K562 (cell line): ENCODE results near the gene GNB2. TPM values are rescaled to one million over a fixed set of nuclear protein-coding genes. Genes with fewer than 3 reads are reported as not detected.

ENCODE experiments used
- ATAC-seq: fragments of 200-7000 bp; cut with Tn5 transposase; 3 replicates; pipeline ENCODE4 v1.9.1; 2020; ENCODE audit warnings: moderate library complexity
- BruUV-seq: library from RNA; stranded (reverse); fragments of 400-500 nt; replicated peaks from 2 replicates; lab custom pipeline; 2021; lab: Mats Ljungman, UMichigan
- CTCF ChIA-PET: fragments of 300-600 bp; formaldehyde crosslinking; extraction: SDS; loops from one replicate; lab custom pipeline; 2021; ENCODE audit warnings: low intra/inter-chr PET ratio; lab: Yijun Ruan, JAX
- POLR2A ChIA-PET: fragments of 300-600, 350-650 bp; sonication (Branson Sonifier 250); formaldehyde crosslinking; extraction: SDS; loops from one replicate; lab custom pipeline; 2021; ENCODE audit warnings: antibody characterized with exemption, inconsistent platforms; lab: Yijun Ruan, JAX
- DNase-seq, 4 experiments: peaks; one replicate each; pipeline versions ENCODE4 v3.0.0 to v3.0.0-alpha.2; 2011 to 2018; ENCODE audit warnings: low spot score in 3 of 4, mixed read lengths in 3 of 4; ENCODE audit errors: extremely low read depth in 1 of 4
- FAIRE-seq: peaks from 2 replicates; lab custom pipeline; 2011; peaks lifted over from hg19 to GRCh38; lab: Jason Lieb, UNC
- H2AFZ ChIP-seq: 2 replicates; pipeline ENCODE4 v1.6.0; 2011; ENCODE audit warnings: low read depth, low read length, control low read depth, inconsistent platforms
- H3K27ac ChIP-seq: fragments of 200-600 bp; 3 replicates; pipeline ENCODE4 v1.8.0; 2011; ENCODE audit warnings: low read depth, mild to moderate bottlenecking, control low read depth, inconsistent platforms, low read length, moderate library complexity, mixed read lengths; ENCODE audit errors: extremely low read depth
- H3K27me3 ChIP-seq, 2 experiments: fragments of 300-600 bp in 1 of 2; 2 replicates in 1 of 2; 3 replicates in 1 of 2; pipeline versions ENCODE4 v1.6.0 to v1.8.0; 2011; ENCODE audit warnings: inconsistent platforms in 2 of 2, low read length in 2 of 2, mild to moderate bottlenecking in 1 of 2, mixed read lengths in 1 of 2, moderate library complexity in 1 of 2; ENCODE audit not compliant: control insufficient read depth in 2 of 2, insufficient read depth in 2 of 2
- H3K36me3 ChIP-seq: fragments of 300-600 bp; 3 replicates; pipeline ENCODE4 v1.8.0; 2011; ENCODE audit warnings: mild to moderate bottlenecking, low read length, inconsistent platforms; ENCODE audit not compliant: control insufficient read depth, insufficient read depth
- H3K4me1 ChIP-seq, 2 experiments: fragments of 200-600 bp in 1 of 2; replicated peaks in 1 of 2; 2 replicates in 1 of 2; 3 replicates in 1 of 2; pipeline versions ENCODE4 v1.5.1 to v1.8.0; 2011; ENCODE audit warnings: inconsistent platforms in 2 of 2, low read length in 2 of 2, mild to moderate bottlenecking in 1 of 2, mixed read lengths in 1 of 2, moderate library complexity in 1 of 2; ENCODE audit not compliant: control insufficient read depth in 2 of 2, insufficient read depth in 2 of 2
- H3K4me2 ChIP-seq: 2 replicates; pipeline ENCODE4 v1.6.1; 2011; ENCODE audit warnings: low read length, control low read depth, inconsistent platforms, mixed read lengths; ENCODE audit not compliant: insufficient read depth
- H3K4me3 ChIP-seq: fragments of 200-600 bp; sonication (generic), shearing (Covaris generic); 2 replicates; pipeline ENCODE4 v1.5.1; 2016; ENCODE audit warnings: control low read depth, inconsistent platforms
- H3K79me2 ChIP-seq: fragments of 200-600 bp; 3 replicates; pipeline ENCODE4 v1.8.0; 2011; ENCODE audit warnings: low read length, inconsistent platforms; ENCODE audit not compliant: control insufficient read depth, insufficient read depth
- H3K9ac ChIP-seq, 2 experiments: 2 replicates each; pipeline versions ENCODE4 v1.6.0 to v1.6.1; 2011; ENCODE audit warnings: low read depth in 2 of 2, low read length in 2 of 2, control low read depth in 1 of 2, inconsistent platforms in 1 of 2, mild to moderate bottlenecking in 1 of 2, mixed read lengths in 1 of 2; ENCODE audit not compliant: insufficient read depth in 1 of 2
- H3K9me1 ChIP-seq: one replicate; pipeline ENCODE4 v1.6.0; 2011; ENCODE audit warnings: inconsistent platforms, mild to moderate bottlenecking, low read length, moderate library complexity; ENCODE audit not compliant: control insufficient read depth, insufficient read depth
- H3K9me3 ChIP-seq: replicated peaks from 2 replicates; pipeline ENCODE4 v1.5.1; 2011; ENCODE audit warnings: low read depth, low read length, inconsistent platforms; ENCODE audit not compliant: control insufficient read depth, insufficient read depth
- H4K20me1 ChIP-seq: replicated peaks from 2 replicates; pipeline ENCODE4 v1.6.1; 2011; ENCODE audit warnings: low read length, inconsistent platforms, mixed read lengths; ENCODE audit not compliant: control insufficient read depth, insufficient read depth
- NR0B1 ChIP-seq: fragments of 450-650 bp; IDR thresholded peaks from one replicate; pipeline ENCODE4 v1.6.1; 2018; ENCODE audit warnings: mild to moderate bottlenecking, moderate library complexity; ENCODE audit not compliant: partially characterized antibody
- POLR2G ChIP-seq: fragments of 200-400 bp; formaldehyde crosslinking; IDR thresholded peaks from 2 replicates; pipeline ENCODE4 v1.6.1; 2017; ENCODE audit warnings: low read depth, mild to moderate bottlenecking, antibody characterized with exemption, low read length, moderate library complexity
- SUPT5H ChIP-seq: fragments of 450-650 bp; IDR thresholded peaks from 2 replicates; pipeline ENCODE4 v1.6.1; 2016
- whole genome bisulfite sequencing: fragments of 100-300 bp; shearing (Covaris generic); methylation state at CpG from one replicate; pipeline ENCODE4 v1.1.6; 2016; ENCODE audit warnings: low coverage, mixed read lengths; ENCODE audit not compliant: insufficient coverage; ENCODE audit errors: missing lambda C conversion rate; 5-methylcytosine and 5-hydroxymethylcytosine counted together
- in situ Hi-C: fragments of 300-500 bp; cut with MboI; formaldehyde crosslinking; loops from 4 replicates; pipeline ENCODE4 v1.15.0; 2018; ENCODE audit warnings: inconsistent platforms, mixed read lengths
- intact Hi-C: fragments of 100-400 bp; cut with micrococcal nuclease; formaldehyde crosslinking; loops from 2 replicates; pipeline ENCODE4 v1.14.2; 2022
- polyA plus RNA-seq, 8 experiments: library from polyadenylated mRNA; depleted of rRNA in 4 of 8; stranded (reverse) in 5 of 8; unstranded in 3 of 8; fragments of >200 nt; fragmentation: Nextera tagmentation in 2 of 8; fragmentation: Illumina TruSeq in 1 of 8; extraction: Ambion mirVana in 2 of 8; extraction: Trizol in 1 of 8; gene quantifications; 2 replicates each; pipeline versions ENCODE4 v1.2.1 to v1.2.3, GENCODE V29; 2011 to 2014; ENCODE audit warnings: inconsistent platforms in 1 of 8, missing spikeins in 1 of 8
- total RNA-seq, 7 experiments: library from RNA; depleted of rRNA in 6 of 7; stranded (reverse); fragments of >200 nt in 6 of 7; fragmentation: Illumina TruSeq in 2 of 7; extraction: Trizol in 2 of 7; gene quantifications; 2 replicates each; pipeline versions ENCODE4 v1.2.1 to v1.2.3, GENCODE V29; 2011 to 2021; ENCODE audit warnings: low replicate concordance in 1 of 7

Gene GNB2
- total and polyA plus RNA-seq, 9 of the 15 experiments (the other 6 are each of a cell fraction or from before 2014, with no cell fraction given), result 0.65 to 320 (median 104) TPM

GRCh38 chr7:100685049-100685605 lies 11.6 kb downstream of the GNB2 start:
- in situ Hi-C loops, result no loop called here
- no peak overlapping the region for H2AFZ ChIP-seq

More at GRCh38 chr7:100685049-100685605, 11.6 kb downstream of the GNB2 start:
- H3K36me3 ChIP-seq, result peaks cover 100% of the 10 kb centered on the region; the same call in 2 of the 3 replicates
- no peaks in the 10 kb centered on the region for H3K9me3 ChIP-seq
- H3K27ac ChIP-seq, result no peak overlapping the region
- intact Hi-C loops, result no loop called here
- H3K9me1 ChIP-seq, result no peaks in the 10 kb centered on the region
- H3K4me1 ChIP-seq, result peaks cover 4 to 79% of the 10 kb centered on the region in 2 experiments; a peak in 4 of 5 replicates
- no peak for ATAC-seq
- BruUV-seq, result no TSS peak
- no peaks in the 10 kb centered on the region for H3K27me3 ChIP-seq
- 0 out of 4 replicates have a peak overlapping the region, but pooled peaks of 1 of the 2 experiments have one; percentile 33 for H3K9ac ChIP-seq
- H4K20me1 ChIP-seq, result peaks cover 24% of the 10 kb centered on the region
- peak; percentile 36; the same call in 1 of the 2 replicates for TF ChIP-seq POLR2G
- TF ChIP-seq SUPT5H, result 0 out of 2 replicates have a peak, but pooled peaks have one; percentile 24
- no peak for TF ChIP-seq NR0B1
- DNase-seq, result peak in 1 of 4 experiments; percentile 8
- ChIA-PET CTCF (no interaction called here), POLR2A (interaction anchor here (0.9 to 1.9 kb wide), 2 partner anchors 9 to 51 kb away, joined by 4 to 6 read pairs; partner anchors contain the start of gene GIGYF1)
- no peak overlapping the region for H3K4me2 ChIP-seq
- WGBS, result 94% methylated on average over 18 of the region's 18 CpGs
- FAIRE-seq, result no peak
- no peak overlapping the region for H3K4me3 ChIP-seq
- peaks cover 21% of the 10 kb centered on the region for H3K79me2 ChIP-seq
